Thymus (tissue), 11 donors: Measurements from ENCODE around the gene RASSF10. TPM values are rescaled to one million over a fixed set of nuclear protein-coding genes. Genes with fewer than 3 reads are reported as not detected.
A peak's percentile ranks its signal among the peaks of the same experiment; 100 is the strongest.

ENCODE experiments used
- DNase-seq, 9 donors: peaks; one replicate each; pipeline ENCODE4 v3.0.0-alpha.2; 2013; ENCODE audit warnings: low spot score in 9 of 9, low read depth in 6 of 9, missing footprints in 1 of 9
- H3K27ac ChIP-seq, 2 donors: one replicate each; pipeline ENCODE4 v1.5.1; 2013; ENCODE audit warnings: control low read depth in 1 of 2, low read depth in 1 of 2, low read length in 1 of 2, mild to moderate bottlenecking in 1 of 2, moderate library complexity in 1 of 2
- H3K27me3 ChIP-seq, 2 donors: one replicate each; pipeline ENCODE4 v1.5.1; 2013; ENCODE audit warnings: low read length in 1 of 2; ENCODE audit not compliant: control insufficient read depth in 2 of 2, insufficient read depth in 1 of 2
- H3K36me3 ChIP-seq, 2 donors: one replicate each; pipeline ENCODE4 v1.5.1; 2013; ENCODE audit warnings: low read length in 1 of 2, mild to moderate bottlenecking in 1 of 2, moderate library complexity in 1 of 2; ENCODE audit not compliant: control insufficient read depth in 2 of 2, insufficient read depth in 2 of 2
- H3K4me1 ChIP-seq, 2 donors: one replicate each; pipeline ENCODE4 v1.5.1; 2013; ENCODE audit warnings: low read length in 2 of 2; ENCODE audit not compliant: control insufficient read depth in 2 of 2, insufficient read depth in 2 of 2
- H3K4me3 ChIP-seq, 2 donors: one replicate each; pipeline ENCODE4 v1.5.1; 2013; ENCODE audit warnings: low read length in 2 of 2, control low read depth in 1 of 2, mild to moderate bottlenecking in 1 of 2
- H3K9me3 ChIP-seq, 2 donors: one replicate each; pipeline ENCODE4 v1.5.1; 2013; ENCODE audit warnings: low read length in 1 of 2, mild to moderate bottlenecking in 1 of 2; ENCODE audit not compliant: control insufficient read depth in 2 of 2, insufficient read depth in 1 of 2
- WGBS: extraction: QIAGEN DNeasy Blood & Tissue Kit; methylation state at CpG from one replicate; pipeline ENCODE4 v1.1.7; 2013; 5-methylcytosine and 5-hydroxymethylcytosine counted together
- polyA plus RNA-seq: library from polyadenylated mRNA; stranded (reverse); fragments of 200-250 nt; gene quantifications from one replicate; pipeline ENCODE4 v1.2.3, GENCODE V29; 2013
- total RNA-seq: library from RNA; stranded (reverse); fragments of 120-200 nt; gene quantifications from one replicate; pipeline ENCODE4 v1.2.4, GENCODE V29; 2013
- donor health status: healthy.

Gene RASSF10
- total and polyA plus RNA-seq, 2 donors: 0.73 to 2.8 TPM

DNA sequence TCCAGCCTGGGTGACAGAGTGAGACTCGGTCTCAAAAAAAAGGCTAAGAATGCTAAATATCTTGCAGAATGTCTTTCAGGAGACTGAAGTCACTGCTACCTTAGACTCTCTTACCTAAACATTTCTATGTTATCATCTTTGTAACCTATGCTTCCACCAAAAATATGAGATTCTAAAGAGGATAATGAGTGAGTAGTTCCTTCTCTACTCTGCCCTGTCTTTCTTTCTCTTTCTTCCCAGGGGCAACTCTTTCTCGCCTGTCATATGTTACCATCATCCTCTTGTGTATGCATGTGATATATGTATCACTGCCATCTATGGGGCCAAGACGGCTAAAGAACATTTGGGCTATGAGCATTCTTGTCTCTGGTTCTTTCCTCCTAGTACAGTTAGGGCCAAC is 9.0 kb upstream of the RASSF10 start:
- H3K4me1 ChIP-seq: no peaks in the 10 kb centered on the region
- H3K36me3 ChIP-seq: no peaks in the 10 kb centered on the region
- 97% methylated on average over 3 of the region's 3 CpGs for WGBS
- H3K27me3 ChIP-seq: no peaks in the 10 kb centered on the region
- DNase-seq: no peak
- H3K9me3 ChIP-seq: no peaks in the 10 kb centered on the region
- no peak overlapping the region for H3K27ac ChIP-seq
- H3K4me3 ChIP-seq: no peak overlapping the region

DNA sequence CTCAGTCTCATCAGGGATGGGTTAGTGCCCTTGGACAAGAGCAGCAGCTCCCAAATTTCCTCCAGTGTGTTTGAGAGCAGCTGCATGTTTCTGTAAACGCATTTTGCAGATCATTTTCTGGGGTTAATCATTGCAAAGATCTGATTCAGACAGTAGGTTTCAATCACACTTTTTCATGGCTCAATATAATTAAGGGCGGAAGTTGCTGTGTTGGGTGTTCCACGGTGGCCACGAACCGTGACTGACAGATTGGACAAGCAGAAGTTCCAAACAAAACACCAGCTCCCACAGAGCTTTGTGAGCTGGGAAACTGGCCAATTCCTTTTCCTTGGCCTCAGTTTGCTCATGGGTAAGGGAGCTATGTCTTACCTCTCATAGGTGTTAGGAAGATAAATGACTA is 8.4 kb upstream of the RASSF10 start:
- WGBS: 71% methylated on average over 5 of the region's 5 CpGs
- Histone ChIP-seq H3K27ac (no peak overlapping the region), H3K27me3 (no peaks in the 10 kb centered on the region), H3K36me3 (no peaks in the 10 kb centered on the region), H3K4me3 (no peak overlapping the region), H3K4me1 (no peaks in the 10 kb centered on the region), H3K9me3 (no peaks in the 10 kb centered on the region)
- DNase-seq: no peak

DNA sequence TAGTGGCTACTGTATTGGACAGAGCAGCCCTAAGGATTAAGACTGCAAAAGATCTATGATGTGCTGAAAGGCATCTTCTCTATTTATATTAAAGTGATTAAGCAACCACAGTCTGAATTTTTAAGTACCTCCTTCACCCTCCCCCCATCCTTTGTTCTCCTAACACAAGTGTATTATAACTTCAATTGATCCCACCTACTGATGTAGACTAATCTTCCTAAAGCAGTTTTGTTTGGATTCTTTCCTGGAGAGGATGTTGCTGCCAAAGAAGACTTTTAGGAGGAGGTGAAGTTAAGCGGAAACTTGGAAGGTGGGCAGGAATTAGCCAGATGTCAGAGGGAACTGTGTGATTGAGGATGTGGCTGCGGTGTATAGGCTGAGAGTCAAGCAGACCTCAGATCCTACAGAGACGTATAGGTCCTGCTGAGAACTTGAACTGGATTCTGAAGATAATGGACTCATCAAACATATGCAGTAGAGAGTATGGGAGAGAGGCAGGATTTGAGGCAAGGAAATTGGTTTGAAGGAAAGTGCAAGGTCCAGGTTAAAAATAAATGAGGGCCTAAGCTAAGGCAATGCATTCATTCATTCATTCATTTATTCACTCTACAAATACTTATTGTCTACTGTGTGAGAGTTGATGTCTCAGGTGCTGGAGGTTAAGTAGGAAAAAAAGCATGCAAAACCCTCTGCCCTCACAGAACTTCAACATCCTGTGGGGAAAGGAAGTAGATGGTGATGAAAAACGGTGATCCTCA is 5.2 kb upstream of the RASSF10 start:
- 84% methylated on average over 4 of the region's 4 CpGs for WGBS
- no peak for DNase-seq
- Histone ChIP-seq H3K36me3 (no peaks in the 10 kb centered on the region), H3K27me3 (peaks cover 6 to 19% of the 10 kb centered on the region in 2 donors), H3K4me1 (no peaks in the 10 kb centered on the region), H3K27ac (no peak overlapping the region), H3K4me3 (no peak overlapping the region), H3K9me3 (no peaks in the 10 kb centered on the region)

DNA sequence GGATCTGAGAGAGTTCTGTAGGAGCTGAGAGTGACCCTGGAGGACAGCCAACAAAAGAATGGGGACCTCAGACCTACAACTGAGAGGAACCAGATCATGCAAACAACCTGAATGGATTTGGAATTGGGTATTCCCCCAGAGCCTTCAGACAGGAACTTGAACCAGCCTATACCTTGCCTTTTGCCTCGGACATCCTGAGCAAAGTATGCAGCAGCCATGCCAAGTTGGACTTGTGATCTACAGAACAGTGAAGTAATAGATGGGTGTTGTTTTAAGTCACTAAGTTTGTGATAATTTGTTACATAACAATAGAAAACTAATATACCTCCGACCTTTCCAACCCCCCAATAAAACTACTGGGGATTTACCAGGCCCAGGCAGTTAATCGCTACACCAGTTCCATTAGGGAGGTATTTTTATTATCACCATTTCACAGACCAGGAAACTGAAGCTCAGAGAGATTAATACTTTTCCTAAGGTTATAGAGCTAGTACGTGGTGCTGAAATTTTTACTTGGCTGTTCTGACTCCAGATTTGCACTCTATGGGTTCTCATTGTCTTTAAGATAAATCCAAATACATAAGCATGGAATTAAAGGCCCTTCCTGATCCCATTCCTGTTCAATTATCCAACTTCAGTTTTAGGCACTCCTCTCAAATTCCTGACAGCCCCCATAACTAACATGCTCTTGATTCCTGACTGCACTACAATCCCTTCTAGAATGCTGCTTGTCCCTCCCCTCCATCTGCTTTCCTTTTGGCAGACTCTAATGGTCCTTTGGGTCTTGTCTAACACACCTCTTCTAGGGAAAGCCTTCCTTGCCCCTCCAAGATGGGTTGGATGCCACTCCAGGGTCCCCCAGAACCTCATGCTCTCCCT is 1.7 kb upstream of the RASSF10 start:
- no peaks in the 10 kb centered on the region for H3K4me1 ChIP-seq
- WGBS: 90% methylated on average over 4 of the region's 4 CpGs
- no peak overlapping the region for H3K4me3 ChIP-seq
- DNase-seq: no peak
- no peak overlapping the region for H3K27ac ChIP-seq
- no peaks in the 10 kb centered on the region for H3K36me3 ChIP-seq
- H3K9me3 ChIP-seq: no peaks in the 10 kb centered on the region
- peaks cover 36 to 49% of the 10 kb centered on the region in 2 donors for H3K27me3 ChIP-seq

DNA sequence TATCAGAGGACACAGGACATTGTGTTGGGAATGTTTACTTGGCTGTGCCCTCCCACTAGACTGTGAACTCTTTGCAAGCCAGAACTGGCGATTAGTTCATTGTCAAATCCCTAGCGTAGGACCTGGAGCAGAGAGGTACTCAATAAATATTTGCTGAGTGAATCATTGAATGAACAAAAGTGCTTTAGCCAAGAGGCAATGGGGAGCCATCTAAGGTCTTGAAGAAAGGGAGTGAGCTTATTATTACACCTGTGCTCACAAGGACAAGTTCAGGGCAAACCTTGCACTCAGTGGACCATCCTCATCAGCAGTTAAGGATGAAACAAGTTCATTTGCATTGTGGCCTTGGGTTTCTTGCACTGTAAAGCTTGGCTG is 1.1 kb upstream of the RASSF10 start:
- no peak for DNase-seq
- Histone ChIP-seq H3K36me3 (no peaks in the 10 kb centered on the region), H3K4me3 (peak overlapping the region in 1 of 2 donors; percentile 17), H3K27ac (no peak overlapping the region), H3K4me1 (no peaks in the 10 kb centered on the region), H3K27me3 (peaks cover 39 to 52% of the 10 kb centered on the region in 2 donors), H3K9me3 (no peaks in the 10 kb centered on the region)
- WGBS: 95% methylated on average over 2 of the region's 2 CpGs

DNA sequence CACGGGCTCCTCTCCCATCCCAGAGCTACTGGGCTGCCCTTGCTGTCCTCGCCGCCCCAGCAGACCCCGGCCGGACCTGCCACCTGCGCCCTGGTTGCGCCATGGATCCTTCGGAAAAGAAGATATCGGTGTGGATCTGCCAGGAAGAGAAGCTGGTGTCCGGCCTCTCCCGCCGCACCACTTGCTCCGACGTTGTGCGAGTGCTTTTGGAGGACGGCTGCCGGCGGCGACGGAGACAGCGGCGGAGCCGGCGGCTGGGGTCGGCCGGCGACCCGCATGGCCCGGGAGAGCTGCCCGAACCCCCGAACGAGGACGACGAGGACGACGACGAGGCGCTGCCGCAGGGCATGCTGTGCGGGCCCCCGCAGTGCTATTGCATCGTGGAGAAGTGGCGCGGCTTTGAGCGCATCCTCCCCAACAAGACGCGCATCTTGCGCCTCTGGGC is 382 bp downstream of the RASSF10 start:
- Histone ChIP-seq H3K4me3 (peak overlapping the region in 1 of 2 donors; percentile 20), H3K36me3 (no peaks in the 10 kb centered on the region), H3K27me3 (peaks cover 42 to 55% of the 10 kb centered on the region in 2 donors), H3K4me1 (no peaks in the 10 kb centered on the region), H3K27ac (peak overlapping the region in 1 of 2 donors; percentile 25), H3K9me3 (no peaks in the 10 kb centered on the region)
- WGBS: 2% methylated on average over 48 of the region's 48 CpGs
- peak in 1 of 9 donors; percentile 6 for DNase-seq

DNA sequence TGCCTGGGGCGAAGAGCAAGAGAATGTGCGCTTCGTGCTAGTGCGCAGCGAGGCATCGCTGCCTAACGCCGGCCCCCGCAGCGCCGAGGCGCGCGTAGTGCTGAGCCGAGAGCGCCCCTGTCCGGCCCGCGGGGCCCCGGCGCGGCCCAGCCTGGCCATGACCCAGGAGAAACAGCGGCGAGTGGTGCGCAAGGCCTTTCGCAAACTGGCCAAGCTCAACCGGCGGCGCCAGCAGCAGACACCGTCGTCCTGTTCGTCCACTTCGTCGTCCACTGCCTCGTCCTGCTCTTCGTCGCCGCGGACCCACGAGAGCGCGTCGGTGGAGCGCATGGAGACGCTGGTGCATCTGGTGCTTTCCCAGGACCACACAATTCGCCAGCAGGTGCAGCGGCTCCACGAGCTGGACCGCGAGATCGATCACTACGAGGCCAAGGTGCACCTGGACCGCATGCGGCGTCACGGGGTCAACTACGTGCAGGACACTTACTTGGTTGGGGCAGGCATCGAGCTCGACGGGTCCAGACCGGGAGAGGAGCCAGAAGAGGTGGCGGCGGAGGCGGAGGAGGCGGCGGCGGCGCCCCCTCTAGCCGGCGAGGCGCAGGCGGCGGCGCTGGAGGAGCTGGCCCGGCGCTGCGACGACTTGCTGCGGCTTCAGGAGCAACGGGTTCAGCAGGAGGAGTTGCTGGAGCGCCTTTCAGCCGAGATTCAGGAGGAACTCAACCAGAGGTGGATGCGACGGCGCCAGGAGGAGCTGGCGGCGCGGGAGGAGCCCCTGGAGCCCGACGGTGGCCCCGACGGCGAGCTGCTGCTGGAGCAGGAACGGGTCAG is 1.0 kb downstream of the RASSF10 start:
- Histone ChIP-seq H3K36me3 (no peaks in the 10 kb centered on the region), H3K27me3 (peaks cover 42 to 55% of the 10 kb centered on the region in 2 donors), H3K4me3 (peak overlapping the region in 1 of 2 donors; percentile 22), H3K9me3 (no peaks in the 10 kb centered on the region), H3K4me1 (no peaks in the 10 kb centered on the region), H3K27ac (no peak overlapping the region)
- DNase-seq: peak in 1 of 9 donors; percentile 9
- WGBS: 4% methylated on average over 94 of the region's 94 CpGs

DNA sequence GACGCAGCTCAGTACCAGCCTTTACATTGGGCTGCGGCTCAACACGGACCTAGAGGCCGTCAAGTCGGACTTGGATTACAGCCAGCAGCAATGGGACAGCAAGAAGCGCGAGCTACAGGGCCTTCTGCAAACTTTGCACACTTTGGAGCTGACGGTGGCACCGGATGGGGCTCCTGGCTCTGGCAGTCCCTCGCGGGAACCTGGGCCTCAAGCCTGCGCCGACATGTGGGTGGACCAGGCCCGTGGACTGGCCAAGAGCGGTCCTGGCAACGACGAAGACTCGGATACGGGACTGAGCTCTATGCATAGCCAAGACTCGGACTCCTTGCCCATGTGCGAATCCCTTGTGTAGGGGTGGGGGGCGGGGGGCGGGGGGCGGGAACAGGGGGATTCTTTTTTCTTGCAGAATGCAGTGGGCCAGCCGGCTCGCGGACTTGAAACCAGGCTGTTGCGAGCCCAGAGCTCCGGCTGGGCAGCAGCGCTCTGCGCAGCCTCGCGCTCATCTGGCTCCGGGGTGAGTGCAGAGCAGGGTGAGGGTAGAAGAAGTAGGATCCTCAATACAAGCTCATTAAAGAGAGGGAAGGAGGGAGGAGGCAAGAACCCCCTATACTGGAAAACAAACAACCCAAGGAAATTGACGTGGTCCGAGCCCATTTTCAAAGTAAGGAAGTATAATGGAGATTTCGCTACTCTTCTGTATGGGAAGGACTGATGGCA is 1.8 kb downstream of the RASSF10 start:
- Histone ChIP-seq H3K4me3 (peak overlapping the region in 1 of 2 donors; percentile 22), H3K27ac (no peak overlapping the region), H3K36me3 (no peaks in the 10 kb centered on the region), H3K9me3 (no peaks in the 10 kb centered on the region), H3K4me1 (no peaks in the 10 kb centered on the region), H3K27me3 (peaks cover 42 to 57% of the 10 kb centered on the region in 2 donors)
- WGBS: 9% methylated on average over 37 of the region's 37 CpGs
- DNase-seq: no peak
